Skeletal muscle satellite cell (primary cell): ENCODE data around the gene TBC1D26. TPM values are rescaled to one million over a fixed set of nuclear protein-coding genes. Genes with fewer than 3 reads are reported as not detected.
"Not testable (repeated sequence)": the region's sequence is repeated elsewhere in the genome, so short reads cannot be mapped to it uniquely, and the experiment has no call there.

ENCODE experiments used
- H3K27me3 ChIP-seq: 2 replicates; pipeline ENCODE4 v1.7.0; 2013; ENCODE audit warnings: low read length; ENCODE audit not compliant: control insufficient read depth, insufficient read depth
- H3K36me3 ChIP-seq: 2 replicates; pipeline ENCODE4 v1.7.0; 2013; ENCODE audit warnings: mild to moderate bottlenecking, control low read depth, low read length; ENCODE audit not compliant: insufficient read depth
- H3K4me1 ChIP-seq: 2 replicates; pipeline ENCODE4 v1.7.0; 2013; ENCODE audit warnings: low read length; ENCODE audit not compliant: control insufficient read depth, insufficient read depth
- H3K4me2 ChIP-seq: 2 replicates; pipeline ENCODE4 v1.7.0; 2013; ENCODE audit warnings: mild to moderate bottlenecking, low read length
- H3K4me3 ChIP-seq: 2 replicates; pipeline ENCODE4 v1.7.0; 2013; ENCODE audit warnings: low read length
- H3K9ac ChIP-seq: 2 replicates; pipeline ENCODE4 v1.7.0; 2013; ENCODE audit warnings: mild to moderate bottlenecking, low read depth, low read length, moderate library complexity
- H3K9me3 ChIP-seq: replicated peaks from 2 replicates; pipeline ENCODE4 v1.7.0; 2013; ENCODE audit warnings: mild to moderate bottlenecking, control low read depth, low read length
- total RNA-seq: library from RNA; depleted of rRNA; stranded (reverse); fragments of >200 nt; gene quantifications from 2 replicates; pipeline ENCODE4 v1.2.3, GENCODE V29; 2012; rRNA removed

The TBC1D26 gene
- not detected in 2 replicates for total RNA-seq

GRCh38 chr17:15731900-15732299 lies at the start of gene TBC1D26:
TBC1D26 (plus strand) TSS chr17:15732283; CDS start chr17:15735349, 3,066 bp downstream.
- H3K27me3 ChIP-seq, H3K4me1 ChIP-seq, H3K4me2 ChIP-seq, H3K4me3 ChIP-seq, H3K36me3 ChIP-seq, H3K9ac ChIP-seq, H3K9me3 ChIP-seq: not testable (repeated sequence)

- H3K36me3 ChIP-seq, H3K9ac ChIP-seq, H3K27me3 ChIP-seq, H3K4me3 ChIP-seq, H3K9me3 ChIP-seq, H3K4me1 ChIP-seq: not testable (repeated sequence)
- H3K4me2 ChIP-seq, result peak overlapping the region; percentile 89
Observed at GRCh38 chr17:15683135-15683534, 48.9 kb upstream of the TBC1D26 start.

- H3K27me3 ChIP-seq, H3K4me1 ChIP-seq, H3K36me3 ChIP-seq, H3K9me3 ChIP-seq: not testable (repeated sequence)
- Histone ChIP-seq H3K9ac (peak within 1 kb of the TSS; percentile 86), H3K4me3 (peak within 1 kb of the TSS; percentile 86), H3K4me2 (peak within 1 kb of the TSS; percentile 89)
Observed at GRCh38 chr17:15683824-15684478, 48.1 kb upstream of the TBC1D26 start, which contains the start of gene TRIM16. TRIM16 (minus strand) TSS chr17:15684311; CDS start chr17:15651609, 32,702 bp downstream.

- H3K9ac ChIP-seq, H3K9me3 ChIP-seq, H3K4me2 ChIP-seq, H3K4me1 ChIP-seq, H3K27me3 ChIP-seq, H3K4me3 ChIP-seq, H3K36me3 ChIP-seq: not testable (repeated sequence)
Observed at GRCh38 chr17:15687494-15687893, 44.6 kb upstream of the TBC1D26 start.

GRCh38 chr17:15698967-15699366 lies 33.1 kb upstream of the TBC1D26 start:
- H3K9ac ChIP-seq, result peak overlapping the region; percentile 64
- H3K9me3 ChIP-seq, result not testable (repeated sequence)

GRCh38 chr17:15699413-15699924 lies 32.6 kb upstream of the TBC1D26 start, which contains the start of gene ZNF286A:
ZNF286A (plus strand) TSS chr17:15699752; CDS start chr17:15700330, 578 bp downstream.
- not testable (repeated sequence) for H3K9me3 ChIP-seq, H3K36me3 ChIP-seq, H3K4me1 ChIP-seq, H3K27me3 ChIP-seq
- H3K4me2 ChIP-seq, result peak within 1 kb of the TSS; percentile 69
- peak within 1 kb of the TSS; percentile 82 for H3K4me3 ChIP-seq
- peak within 1 kb of the TSS; percentile 85 for H3K9ac ChIP-seq

More at GRCh38 chr17:15698967-15699366, 33.1 kb upstream of the TBC1D26 start:
- Histone ChIP-seq H3K4me2 (peak overlapping the region; percentile 69), H3K4me3 (peak overlapping the region; percentile 82)
- not testable (repeated sequence) for H3K27me3 ChIP-seq, H3K4me1 ChIP-seq, H3K36me3 ChIP-seq

GRCh38 chr17:15699937-15700336 lies 32.1 kb upstream of the TBC1D26 start:
- Histone ChIP-seq H3K9ac (peak overlapping the region; percentile 85), H3K4me2 (peak overlapping the region; percentile 69), H3K4me3 (peak overlapping the region; percentile 82)
- H3K36me3 ChIP-seq, H3K4me1 ChIP-seq, H3K9me3 ChIP-seq, H3K27me3 ChIP-seq: not testable (repeated sequence)

GRCh38 chr17:15704239-15704638 lies 27.8 kb upstream of the TBC1D26 start:
- not testable (repeated sequence) for H3K4me3 ChIP-seq, H3K4me2 ChIP-seq, H3K9ac ChIP-seq, H3K4me1 ChIP-seq, H3K9me3 ChIP-seq, H3K27me3 ChIP-seq
- H3K36me3 ChIP-seq, result peaks cover 42% of the 10 kb centered on the region

GRCh38 chr17:15704813-15705212 lies 27.3 kb upstream of the TBC1D26 start:
- H3K4me2 ChIP-seq, H3K27me3 ChIP-seq, H3K4me1 ChIP-seq, H3K9ac ChIP-seq, H3K9me3 ChIP-seq, H3K4me3 ChIP-seq: not testable (repeated sequence)
- peaks cover 42% of the 10 kb centered on the region for H3K36me3 ChIP-seq

GRCh38 chr17:15708879-15709278 lies 23.2 kb upstream of the TBC1D26 start:
- H3K4me1 ChIP-seq, H3K4me3 ChIP-seq, H3K9ac ChIP-seq, H3K9me3 ChIP-seq, H3K4me2 ChIP-seq, H3K27me3 ChIP-seq: not testable (repeated sequence)
- peaks cover 44% of the 10 kb centered on the region for H3K36me3 ChIP-seq

- not testable (repeated sequence) for H3K4me1 ChIP-seq, H3K9ac ChIP-seq, H3K9me3 ChIP-seq
Observed at GRCh38 chr17:15716601-15717563, 15.2 kb upstream of the TBC1D26 start.

More at GRCh38 chr17:15716601-15717563, 15.2 kb upstream of the TBC1D26 start:
- not testable (repeated sequence) for H3K4me3 ChIP-seq, H3K4me2 ChIP-seq, H3K36me3 ChIP-seq, H3K27me3 ChIP-seq
